SK-N-SH (cell line): Measurements from ENCODE around the gene PARP15. TPM values are rescaled to one million over a fixed set of nuclear protein-coding genes. Genes with fewer than 3 reads are reported as not detected.

Experiments used
- CTCF ChIA-PET: fragments of 300-600, 350-600 bp; formaldehyde crosslinking; extraction: SDS; loops from one replicate; lab custom pipeline; 2021; lab: Yijun Ruan, JAX
- POLR2A ChIA-PET: fragments of 350-600 bp; sonication (Branson Sonifier 250); formaldehyde crosslinking; extraction: SDS; loops from one replicate; lab custom pipeline; 2020; ENCODE audit warnings: antibody characterized with exemption, inconsistent platforms; lab: Yijun Ruan, JAX
- DNase-seq: peaks from one replicate; pipeline ENCODE4 v3.0.0; 2012
- H2AFZ ChIP-seq: fragments of 200-600 bp; sonication (generic); 2 replicates; pipeline ENCODE4 v1.8.1; 2016; ENCODE audit warnings: antibody characterized with exemption, mild to moderate bottlenecking, low read depth
- H3F3A ChIP-seq: fragments of 200-600 bp; sonication (generic); replicated peaks from 2 replicates; pipeline ENCODE3; 2016; ENCODE audit warnings: antibody characterized with exemption, mild to moderate bottlenecking; ENCODE audit not compliant: insufficient read depth
- H3K27ac ChIP-seq, 2 experiments: fragments of 200-500 bp in 1 of 2; fragments of 200-600 bp in 1 of 2; sonication (Bioruptor generic) in 1 of 2; sonication (generic), shearing (Covaris generic) in 1 of 2; 2 replicates each; pipeline versions ENCODE4 v1.5.1 to v1.6.1; 2014 to 2016; ENCODE audit warnings: low read depth in 2 of 2, inconsistent platforms in 1 of 2, low read length in 1 of 2, mild to moderate bottlenecking in 1 of 2, mixed read lengths in 1 of 2
- H3K27me3 ChIP-seq: fragments of 200-600 bp; sonication (generic), shearing (Covaris generic); 2 replicates; pipeline ENCODE4 v1.6.1; 2016; ENCODE audit warnings: mixed run types; ENCODE audit not compliant: insufficient read depth
- H3K36me3 ChIP-seq, 2 experiments: fragments of 200-500 bp in 1 of 2; fragments of 200-600 bp in 1 of 2; sonication (Bioruptor generic) in 1 of 2; sonication (generic) in 1 of 2; replicated peaks in 1 of 2; 2 replicates each; pipeline versions ENCODE3 to v1.5.1; 2014 to 2016; ENCODE audit warnings: low read length in 1 of 2, mild to moderate bottlenecking in 1 of 2; ENCODE audit not compliant: insufficient read depth in 2 of 2, control insufficient read depth in 1 of 2
- H3K4me1 ChIP-seq, 2 experiments: fragments of 200-500 bp in 1 of 2; fragments of 200-600 bp in 1 of 2; sonication (Bioruptor generic) in 1 of 2; sonication (generic), shearing (Covaris generic) in 1 of 2; 2 replicates each; pipeline versions ENCODE4 v1.5.1 to v1.6.1; 2014 to 2016; ENCODE audit warnings: low read depth in 1 of 2, low read length in 1 of 2, mixed run types in 1 of 2; ENCODE audit not compliant: insufficient read depth in 2 of 2, control insufficient read depth in 1 of 2
- H3K4me2 ChIP-seq: fragments of 200-600 bp; sonication (generic), shearing (Covaris generic); 2 replicates; pipeline ENCODE4 v1.6.1; 2017; ENCODE audit warnings: mixed run types
- H3K4me3 ChIP-seq, 2 experiments: fragments of 200-500 bp in 1 of 2; fragments of 200-600 bp in 1 of 2; sonication (Bioruptor generic) in 1 of 2; sonication (generic), shearing (Covaris generic) in 1 of 2; 2 replicates each; pipeline versions ENCODE4 v1.5.1 to v1.8.1; 2014 to 2016; ENCODE audit warnings: low read depth in 2 of 2, inconsistent platforms in 1 of 2, low read length in 1 of 2, mild to moderate bottlenecking in 1 of 2, mixed read lengths in 1 of 2, moderate library complexity in 1 of 2
- H3K79me2 ChIP-seq: fragments of 200-600 bp; sonication (generic); 2 replicates; pipeline ENCODE4 v1.8.1; 2017; ENCODE audit warnings: mild to moderate bottlenecking; ENCODE audit not compliant: insufficient read depth
- H3K9ac ChIP-seq: fragments of 200-600 bp; sonication (generic); 2 replicates; pipeline ENCODE4 v1.6.1; 2017; ENCODE audit warnings: mixed run types
- H3K9me2 ChIP-seq: fragments of 200-600 bp; sonication (generic); 2 replicates; pipeline ENCODE4 v1.6.1; 2017; ENCODE audit warnings: mixed run types
- H3K9me3 ChIP-seq: fragments of 200-600 bp; sonication (generic); 2 replicates; pipeline ENCODE4 v1.6.1; 2017; ENCODE audit warnings: mixed run types, mild to moderate bottlenecking, moderate library complexity
- H4K20me1 ChIP-seq: fragments of 200-600 bp; sonication (generic); 2 replicates; pipeline ENCODE4 v1.6.1; 2017; ENCODE audit warnings: mild to moderate bottlenecking, mixed run types; ENCODE audit not compliant: insufficient read depth
- CHD2 ChIP-seq: fragments of 150-350 bp; IDR thresholded peaks from 2 replicates; pipeline ENCODE4 v1.6.1; 2018; ENCODE audit warnings: low read length; ENCODE audit not compliant: partially characterized antibody
- EP300 ChIP-seq, 2 experiments: IDR thresholded peaks; 2 replicates each; pipeline versions ENCODE4 v1.4.0 to v1.6.1; 2012; ENCODE audit warnings: borderline replicate concordance in 1 of 2, low read depth in 1 of 2, low read length in 1 of 2
- GABPA ChIP-seq: IDR thresholded peaks from 2 replicates; pipeline ENCODE4 v1.4.0; 2012; ENCODE audit warnings: low read depth, mild to moderate bottlenecking
- MAX ChIP-seq: IDR thresholded peaks from 2 replicates; pipeline ENCODE4 v1.4.0; 2012; ENCODE audit warnings: low read depth
- MXI1 ChIP-seq: IDR thresholded peaks from 2 replicates; pipeline ENCODE4 v1.6.1; 2012; ENCODE audit warnings: mild to moderate bottlenecking, low read depth, low read length, improper control_type of control experiment
- NFIC ChIP-seq: IDR thresholded peaks from 2 replicates; pipeline ENCODE4 v1.4.0; 2012; ENCODE audit warnings: borderline replicate concordance
- PBX3 ChIP-seq: IDR thresholded peaks from 2 replicates; pipeline ENCODE4; 2012
- WGBS: methylation state at CpG from one replicate; pipeline ENCODE4 v1.1.6; 2017; ENCODE audit warnings: low lambda C conversion rate; 5-methylcytosine and 5-hydroxymethylcytosine counted together
- polyA plus RNA-seq, 3 experiments: library from polyadenylated mRNA; depleted of rRNA; stranded (reverse); fragments of >200 nt; gene quantifications; 2 replicates each; pipeline ENCODE4 v1.2.3, GENCODE V29; 2012
- TF ChIP-seq, protein P1 (sequence below): IDR thresholded peaks from 2 replicates; pipeline ENCODE4 v1.6.1; 2012; ENCODE audit warnings: mild to moderate bottlenecking, low read depth, low read length, moderate library complexity
- TF ChIP-seq, protein P2 (sequence below): fragments of 150-350 bp; IDR thresholded peaks from 2 replicates; pipeline ENCODE4 v1.6.1; 2017; ENCODE audit warnings: antibody characterized with exemption, low read length, low read depth, borderline replicate concordance

The PARP15 gene
- polyA plus RNA-seq, 1 of the 3 experiments (the other 2 are of a cell fraction): not detected

GRCh38 chr3:122615303-122615702 lies 37.9 kb downstream of the PARP15 start:
- POLR2A ChIA-PET: no interaction called here
- DNase-seq: no peak

More at GRCh38 chr3:122615303-122615702, 37.9 kb downstream of the PARP15 start:
- H3K4me2 ChIP-seq: no peak overlapping the region
- CTCF ChIA-PET: no interaction called here
- no peaks in the 10 kb centered on the region for H3K9me3 ChIP-seq
- H3K27ac ChIP-seq: no peak overlapping the region
- H3K27me3 ChIP-seq: peaks cover 10% of the 10 kb centered on the region; the same call in 1 of the 2 replicates
- no peaks in the 10 kb centered on the region for H3K36me3 ChIP-seq
- H3K9ac ChIP-seq: no peak overlapping the region
- no peaks in the 10 kb centered on the region for H3K79me2 ChIP-seq
- no peaks in the 10 kb centered on the region for H3K9me2 ChIP-seq
- H3K4me3 ChIP-seq: no peak overlapping the region
- H3F3A ChIP-seq: no peaks in the 10 kb centered on the region
- WGBS: 36% methylated on average over 3 of the region's 3 CpGs
- TF ChIP-seq GABPA: no peak
- TF ChIP-seq, protein P1, sequence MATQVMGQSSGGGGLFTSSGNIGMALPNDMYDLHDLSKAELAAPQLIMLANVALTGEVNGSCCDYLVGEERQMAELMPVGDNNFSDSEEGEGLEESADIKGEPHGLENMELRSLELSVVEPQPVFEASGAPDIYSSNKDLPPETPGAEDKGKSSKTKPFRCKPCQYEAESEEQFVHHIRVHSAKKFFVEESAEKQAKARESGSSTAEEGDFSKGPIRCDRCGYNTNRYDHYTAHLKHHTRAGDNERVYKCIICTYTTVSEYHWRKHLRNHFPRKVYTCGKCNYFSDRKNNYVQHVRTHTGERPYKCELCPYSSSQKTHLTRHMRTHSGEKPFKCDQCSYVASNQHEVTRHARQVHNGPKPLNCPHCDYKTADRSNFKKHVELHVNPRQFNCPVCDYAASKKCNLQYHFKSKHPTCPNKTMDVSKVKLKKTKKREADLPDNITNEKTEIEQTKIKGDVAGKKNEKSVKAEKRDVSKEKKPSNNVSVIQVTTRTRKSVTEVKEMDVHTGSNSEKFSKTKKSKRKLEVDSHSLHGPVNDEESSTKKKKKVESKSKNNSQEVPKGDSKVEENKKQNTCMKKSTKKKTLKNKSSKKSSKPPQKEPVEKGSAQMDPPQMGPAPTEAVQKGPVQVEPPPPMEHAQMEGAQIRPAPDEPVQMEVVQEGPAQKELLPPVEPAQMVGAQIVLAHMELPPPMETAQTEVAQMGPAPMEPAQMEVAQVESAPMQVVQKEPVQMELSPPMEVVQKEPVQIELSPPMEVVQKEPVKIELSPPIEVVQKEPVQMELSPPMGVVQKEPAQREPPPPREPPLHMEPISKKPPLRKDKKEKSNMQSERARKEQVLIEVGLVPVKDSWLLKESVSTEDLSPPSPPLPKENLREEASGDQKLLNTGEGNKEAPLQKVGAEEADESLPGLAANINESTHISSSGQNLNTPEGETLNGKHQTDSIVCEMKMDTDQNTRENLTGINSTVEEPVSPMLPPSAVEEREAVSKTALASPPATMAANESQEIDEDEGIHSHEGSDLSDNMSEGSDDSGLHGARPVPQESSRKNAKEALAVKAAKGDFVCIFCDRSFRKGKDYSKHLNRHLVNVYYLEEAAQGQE: no peak
- no peak for TF ChIP-seq PBX3
- TF ChIP-seq NFIC: no peak
- TF ChIP-seq CHD2: no peak
- TF ChIP-seq MAX: no peak
- TF ChIP-seq, protein P2, sequence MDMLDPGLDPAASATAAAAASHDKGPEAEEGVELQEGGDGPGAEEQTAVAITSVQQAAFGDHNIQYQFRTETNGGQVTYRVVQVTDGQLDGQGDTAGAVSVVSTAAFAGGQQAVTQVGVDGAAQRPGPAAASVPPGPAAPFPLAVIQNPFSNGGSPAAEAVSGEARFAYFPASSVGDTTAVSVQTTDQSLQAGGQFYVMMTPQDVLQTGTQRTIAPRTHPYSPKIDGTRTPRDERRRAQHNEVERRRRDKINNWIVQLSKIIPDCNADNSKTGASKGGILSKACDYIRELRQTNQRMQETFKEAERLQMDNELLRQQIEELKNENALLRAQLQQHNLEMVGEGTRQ: no peak
- TF ChIP-seq EP300 (IDR thresholded peaks at IDR 0.05; ENCODE audit: borderline replicate concordance in 1 of 2, low read depth in 1 of 2, low read length in 1 of 2): no peak
- TF ChIP-seq MXI1: no peak
- TF ChIP-seq, all 33 proteins: peak for 0
- Histone ChIP-seq H2AFZ (no peak overlapping the region; the same call in 1 of the 2 replicates), H4K20me1 (no peaks in the 10 kb centered on the region), H3K4me1 (no peaks in the 10 kb centered on the region)
